HCT116 (cell line): ENCODE measurements around the gene PTPN13. TPM values are rescaled to one million over a fixed set of nuclear protein-coding genes. Genes with fewer than 3 reads are reported as not detected.

ENCODE experiments used
- ATAC-seq: fragments of 200-7000 bp; cut with Tn5 transposase; 2 replicates; pipeline ENCODE4 v1.9.1; 2020; ENCODE audit warnings: mild to moderate bottlenecking, moderate library complexity
- BruUV-seq: library from RNA; stranded (reverse); fragments of 400-500 nt; replicated peaks from 2 replicates; lab custom pipeline; 2021; lab: Mats Ljungman, UMichigan
- CTCF ChIA-PET: fragments of 300-600 bp; sonication (Branson Sonifier 250); formaldehyde crosslinking; loops from one replicate; lab custom pipeline; 2021; ENCODE audit warnings: antibody characterized with exemption; lab: Charles Lee
- POLR2A ChIA-PET: fragments of 300-600, 350-600 bp; sonication (Branson Sonifier 250); formaldehyde crosslinking; loops from one replicate; lab custom pipeline; 2021; ENCODE audit warnings: antibody characterized with exemption; lab: Charles Lee
- RAD21 ChIA-PET, 2 experiments: fragments of 300-600 bp; sonication (Branson Sonifier 250); formaldehyde crosslinking; loops; one replicate each; lab custom pipeline; 2023; ENCODE audit warnings: low total read pairs in 2 of 2; ENCODE audit not compliant: uncharacterized antibody in 2 of 2, unreplicated experiment in 2 of 2, low non-redundant PET in 1 of 2; lab: Charles Lee
- DNase-seq: peaks from one replicate; pipeline ENCODE4 v3.0.0-alpha.2; 2010; ENCODE audit warnings: low read depth, low spot score
- H2AFZ ChIP-seq: fragments of 200-600 bp; shearing (Covaris generic), sonication (generic); 2 replicates; pipeline ENCODE4 v1.6.1; 2017; ENCODE audit warnings: low read depth, mixed run types, mixed read lengths, antibody characterized with exemption, low read length; ENCODE audit not compliant: poor library complexity, severe bottlenecking
- H3K27ac ChIP-seq: 2 replicates; pipeline ENCODE4 v1.5.1; 2012; ENCODE audit warnings: low read depth, low read length
- H3K27me3 ChIP-seq: fragments of 200-600 bp; sonication (generic); 2 replicates; pipeline ENCODE4 v1.6.1; 2016; ENCODE audit warnings: mixed run types, low read length, mixed read lengths; ENCODE audit not compliant: insufficient read depth
- H3K36me3 ChIP-seq, 2 experiments: fragments of 200-500 bp in 1 of 2; fragments of 200-600 bp in 1 of 2; sonication (Bioruptor generic) in 1 of 2; sonication (generic) in 1 of 2; 2 replicates each; pipeline versions ENCODE4 v1.5.1 to v1.6.1; 2014 to 2016; ENCODE audit warnings: low read length in 2 of 2, inconsistent platforms in 1 of 2, mixed read lengths in 1 of 2, mixed run types in 1 of 2; ENCODE audit not compliant: insufficient read depth in 2 of 2, control insufficient read depth in 1 of 2
- H3K4me1 ChIP-seq, 2 experiments: fragments of 200-600 bp in 1 of 2; sonication (generic) in 1 of 2; 2 replicates each; pipeline versions ENCODE4 v1.5.1 to v1.6.1; 2012 to 2017; ENCODE audit warnings: low read length in 2 of 2, inconsistent platforms in 1 of 2, mild to moderate bottlenecking in 1 of 2, mixed read lengths in 1 of 2, mixed run types in 1 of 2, moderate library complexity in 1 of 2; ENCODE audit not compliant: insufficient read depth in 2 of 2, control insufficient read depth in 1 of 2
- H3K4me2 ChIP-seq: fragments of 200-600 bp; sonication (generic); 2 replicates; pipeline ENCODE4 v1.6.1; 2017; ENCODE audit warnings: mixed run types, low read length, mixed read lengths
- H3K4me3 ChIP-seq, 2 experiments: fragments of 200-600 bp in 1 of 2; sonication (generic) in 1 of 2; replicated peaks in 1 of 2; 2 replicates each; pipeline ENCODE4 v1.5.1; 2011 to 2016; ENCODE audit warnings: low read length in 2 of 2, control low read depth in 1 of 2, low read depth in 1 of 2, mild to moderate bottlenecking in 1 of 2, mixed read lengths in 1 of 2, mixed run types in 1 of 2
- H3K79me2 ChIP-seq: fragments of 200-600 bp; sonication (generic); 2 replicates; pipeline ENCODE4 v1.6.1; 2017; ENCODE audit warnings: mild to moderate bottlenecking, mixed run types, low read length, moderate library complexity, mixed read lengths; ENCODE audit not compliant: insufficient read depth
- H3K9ac ChIP-seq: fragments of 200-600 bp; sonication (generic); 2 replicates; pipeline ENCODE4 v1.6.1; 2016; ENCODE audit warnings: low read length, mixed read lengths
- H3K9me2 ChIP-seq: fragments of 200-600 bp; sonication (generic), shearing (Covaris generic); 2 replicates; pipeline ENCODE4 v1.6.1; 2017; ENCODE audit warnings: mixed run types, mild to moderate bottlenecking, moderate library complexity; ENCODE audit not compliant: insufficient read depth
- H3K9me3 ChIP-seq, 2 experiments: fragments of 200-500 bp in 1 of 2; fragments of 200-600 bp in 1 of 2; sonication (Bioruptor generic) in 1 of 2; sonication (generic) in 1 of 2; 2 replicates each; pipeline ENCODE4 v1.6.1; 2014 to 2017; ENCODE audit warnings: low read length in 2 of 2, mixed read lengths in 2 of 2, inconsistent platforms in 1 of 2, low read depth in 1 of 2, mild to moderate bottlenecking in 1 of 2, mixed run types in 1 of 2, moderate library complexity in 1 of 2; ENCODE audit not compliant: control insufficient read depth in 1 of 2, insufficient read depth in 1 of 2
- H4K20me1 ChIP-seq: fragments of 200-600 bp; sonication (generic), shearing (Covaris generic); 2 replicates; pipeline ENCODE4 v1.6.1; 2017; ENCODE audit warnings: mixed run types, mild to moderate bottlenecking, moderate library complexity; ENCODE audit not compliant: insufficient read depth
- CBX3 ChIP-seq: IDR thresholded peaks from 2 replicates; pipeline ENCODE4 v1.6.1; 2012; ENCODE audit warnings: low read depth
- CEBPB ChIP-seq: IDR thresholded peaks from 2 replicates; pipeline ENCODE4 v1.6.1; 2012; ENCODE audit warnings: low read depth
- EGR1 ChIP-seq: IDR thresholded peaks from 2 replicates; pipeline ENCODE4 v1.6.1; 2012; ENCODE audit warnings: low read depth
- ELF1 ChIP-seq: IDR thresholded peaks from 2 replicates; pipeline ENCODE4 v1.6.1; 2012; ENCODE audit warnings: low read depth, borderline replicate concordance
- EZH2 ChIP-seq: fragments of 200-600 bp; sonication (generic); IDR thresholded peaks from 2 replicates; pipeline ENCODE4 v1.6.1; 2017; ENCODE audit warnings: antibody characterized with exemption, mixed run types
- EZH2phosphoT487 ChIP-seq: fragments of 200-600 bp; IDR thresholded peaks from 2 replicates; pipeline ENCODE4 v1.6.1; 2018; ENCODE audit warnings: antibody characterized with exemption, borderline replicate concordance
- FOSL1 ChIP-seq: IDR thresholded peaks from 2 replicates; pipeline ENCODE4 v1.6.1; 2012; ENCODE audit warnings: low read depth
- POLR2A ChIP-seq: IDR thresholded peaks from 2 replicates; pipeline ENCODE4 v1.7.0; 2011; ENCODE audit warnings: borderline replicate concordance; ENCODE audit not compliant: insufficient read depth, insufficient read length; ENCODE audit errors: extremely low read depth
- POLR2AphosphoS5 ChIP-seq: IDR thresholded peaks from 2 replicates; pipeline ENCODE4 v1.6.1; 2011; ENCODE audit warnings: mild to moderate bottlenecking, low read depth, low read length, moderate library complexity
- RAD21 ChIP-seq: IDR thresholded peaks from 2 replicates; pipeline ENCODE4 v1.6.1; 2012; ENCODE audit warnings: low read depth, mild to moderate bottlenecking
- SIN3A ChIP-seq: IDR thresholded peaks from 2 replicates; pipeline ENCODE4 v1.6.1; 2012; ENCODE audit warnings: low read depth
- SP1 ChIP-seq: IDR thresholded peaks from 2 replicates; pipeline ENCODE4 v1.6.1; 2012; ENCODE audit warnings: low read depth
- SRF ChIP-seq: IDR thresholded peaks from 2 replicates; pipeline ENCODE4 v1.6.1; 2012; ENCODE audit warnings: low read depth
- TCF7L2 ChIP-seq: IDR thresholded peaks from 2 replicates; pipeline ENCODE4 v1.7.0; 2011; ENCODE audit warnings: borderline replicate concordance, inconsistent platforms; ENCODE audit not compliant: insufficient read depth, insufficient read length; ENCODE audit errors: extremely low read depth
- ZFX ChIP-seq: fragments of 450-650 bp; IDR thresholded peaks from 2 replicates; pipeline ENCODE4 v1.6.1; 2017
- ZNF274 ChIP-seq: fragments of 200-500 bp; sonication (Bioruptor generic); IDR thresholded peaks from 2 replicates; pipeline ENCODE4 v1.6.1; 2014; ENCODE audit warnings: mild to moderate bottlenecking, low read depth, low read length, inconsistent platforms
- intact Hi-C: fragments of 100-400 bp; cut with micrococcal nuclease; formaldehyde crosslinking; loops from 2 replicates; pipeline ENCODE4 v1.10.0; 2022
- total RNA-seq: library from RNA; stranded (reverse); gene quantifications from one replicate; pipeline ENCODE4 v1.2.1, GENCODE V29; 2021; ENCODE audit not compliant: unreplicated experiment
- TF ChIP-seq, protein P1 (sequence below): IDR thresholded peaks from 2 replicates; pipeline ENCODE4 v1.6.1; 2012
- TF ChIP-seq, protein P2 (sequence below), 3 experiments: fragments of 200-600 bp in 1 of 3; sonication (generic) in 1 of 3; IDR thresholded peaks in 2 of 3; conservative IDR thresholded peaks in 1 of 3; 2 replicates each; pipeline ENCODE4 v1.5.1; 2012 to 2017; ENCODE audit warnings: low read depth in 2 of 3, low read length in 2 of 3, antibody characterized with exemption in 1 of 3, borderline replicate concordance in 1 of 3, control low read depth in 1 of 3, mild to moderate bottlenecking in 1 of 3, mixed read lengths in 1 of 3, mixed run types in 1 of 3, moderate library complexity in 1 of 3; ENCODE audit not compliant: insufficient read depth in 1 of 3
- TF ChIP-seq, protein P3 (sequence below): IDR thresholded peaks from 2 replicates; pipeline ENCODE4 v1.6.1; 2011; ENCODE audit warnings: mild to moderate bottlenecking, low read length, moderate library complexity; ENCODE audit not compliant: insufficient replicate concordance; ENCODE audit errors: extremely low read depth

PTPN13 gene
- total RNA-seq, 1 experiment from 2014 or later = 14.6 TPM

DNA sequence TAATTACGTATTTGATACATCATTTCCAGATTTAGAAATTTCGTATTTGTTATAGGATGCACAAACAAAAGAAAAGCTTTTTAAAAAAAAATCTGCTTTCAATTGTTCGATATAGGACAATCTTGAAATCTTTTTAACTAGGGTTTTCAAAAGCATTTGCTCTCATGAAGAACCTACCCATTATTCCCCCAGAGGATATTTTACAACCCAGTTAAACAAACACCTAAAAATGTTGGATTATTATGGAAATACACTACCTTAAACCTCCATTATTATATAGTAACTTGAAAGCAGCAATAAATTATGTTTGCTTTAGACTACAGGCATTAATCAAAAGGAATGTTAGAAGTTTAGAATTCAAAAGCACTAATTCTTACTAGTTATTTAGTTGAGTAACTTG, 110.5 kb downstream of the PTPN13 start:
- H4K20me1 ChIP-seq = no peaks in the 10 kb centered on the region
- no TSS peak for BruUV-seq
- TF ChIP-seq ZNF274 (no peak), ZFX (no peak), ELF1 (no peak), SRF (no peak), RAD21 (no peak), CEBPB (no peak), POLR2AphosphoS5 (no peak), EZH2 (no peak), SIN3A (no peak), TCF7L2 (no peak), FOSL1 (no peak), EGR1 (no peak), SP1 (no peak), POLR2A (no peak), EZH2phosphoT487 (no peak), CBX3 (no peak)
- TF ChIP-seq, protein P1, sequence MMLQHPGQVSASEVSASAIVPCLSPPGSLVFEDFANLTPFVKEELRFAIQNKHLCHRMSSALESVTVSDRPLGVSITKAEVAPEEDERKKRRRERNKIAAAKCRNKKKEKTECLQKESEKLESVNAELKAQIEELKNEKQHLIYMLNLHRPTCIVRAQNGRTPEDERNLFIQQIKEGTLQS = no peak
- TF ChIP-seq, protein P2, sequence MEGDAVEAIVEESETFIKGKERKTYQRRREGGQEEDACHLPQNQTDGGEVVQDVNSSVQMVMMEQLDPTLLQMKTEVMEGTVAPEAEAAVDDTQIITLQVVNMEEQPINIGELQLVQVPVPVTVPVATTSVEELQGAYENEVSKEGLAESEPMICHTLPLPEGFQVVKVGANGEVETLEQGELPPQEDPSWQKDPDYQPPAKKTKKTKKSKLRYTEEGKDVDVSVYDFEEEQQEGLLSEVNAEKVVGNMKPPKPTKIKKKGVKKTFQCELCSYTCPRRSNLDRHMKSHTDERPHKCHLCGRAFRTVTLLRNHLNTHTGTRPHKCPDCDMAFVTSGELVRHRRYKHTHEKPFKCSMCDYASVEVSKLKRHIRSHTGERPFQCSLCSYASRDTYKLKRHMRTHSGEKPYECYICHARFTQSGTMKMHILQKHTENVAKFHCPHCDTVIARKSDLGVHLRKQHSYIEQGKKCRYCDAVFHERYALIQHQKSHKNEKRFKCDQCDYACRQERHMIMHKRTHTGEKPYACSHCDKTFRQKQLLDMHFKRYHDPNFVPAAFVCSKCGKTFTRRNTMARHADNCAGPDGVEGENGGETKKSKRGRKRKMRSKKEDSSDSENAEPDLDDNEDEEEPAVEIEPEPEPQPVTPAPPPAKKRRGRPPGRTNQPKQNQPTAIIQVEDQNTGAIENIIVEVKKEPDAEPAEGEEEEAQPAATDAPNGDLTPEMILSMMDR (IDR thresholded peaks at IDR 0.05 in 2 of 3, conservative IDR thresholded peaks at IDR 0.05 in 1 of 3; ENCODE audit: borderline replicate concordance in 1 of 3, insufficient read depth in 1 of 3, low read depth in 2 of 3, low read length in 2 of 3) = no peak
- TF ChIP-seq, protein P3, sequence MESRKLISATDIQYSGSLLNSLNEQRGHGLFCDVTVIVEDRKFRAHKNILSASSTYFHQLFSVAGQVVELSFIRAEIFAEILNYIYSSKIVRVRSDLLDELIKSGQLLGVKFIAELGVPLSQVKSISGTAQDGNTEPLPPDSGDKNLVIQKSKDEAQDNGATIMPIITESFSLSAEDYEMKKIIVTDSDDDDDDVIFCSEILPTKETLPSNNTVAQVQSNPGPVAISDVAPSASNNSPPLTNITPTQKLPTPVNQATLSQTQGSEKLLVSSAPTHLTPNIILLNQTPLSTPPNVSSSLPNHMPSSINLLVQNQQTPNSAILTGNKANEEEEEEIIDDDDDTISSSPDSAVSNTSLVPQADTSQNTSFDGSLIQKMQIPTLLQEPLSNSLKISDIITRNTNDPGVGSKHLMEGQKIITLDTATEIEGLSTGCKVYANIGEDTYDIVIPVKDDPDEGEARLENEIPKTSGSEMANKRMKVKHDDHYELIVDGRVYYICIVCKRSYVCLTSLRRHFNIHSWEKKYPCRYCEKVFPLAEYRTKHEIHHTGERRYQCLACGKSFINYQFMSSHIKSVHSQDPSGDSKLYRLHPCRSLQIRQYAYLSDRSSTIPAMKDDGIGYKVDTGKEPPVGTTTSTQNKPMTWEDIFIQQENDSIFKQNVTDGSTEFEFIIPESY = no peak
- H3K27ac ChIP-seq = no peak overlapping the region
- POLR2A ChIA-PET = no interaction called here
- DNase-seq (no peak), ATAC-seq (no peak)
- CTCF ChIA-PET = no interaction called here
- no peaks in the 10 kb centered on the region for H3K79me2 ChIP-seq
- RAD21 ChIA-PET = no interaction called here
- H3K36me3 ChIP-seq = no peaks in the 10 kb centered on the region
- no peaks in the 10 kb centered on the region for H3K27me3 ChIP-seq
- H3K4me3 ChIP-seq = no peak overlapping the region
- H3K4me1 ChIP-seq = no peaks in the 10 kb centered on the region
- H2AFZ ChIP-seq = no peak overlapping the region
- H3K9me2 ChIP-seq = no peaks in the 10 kb centered on the region
- no peak overlapping the region for H3K4me2 ChIP-seq
- no peak overlapping the region for H3K9ac ChIP-seq
- intact Hi-C loops = no loop called here
- H3K9me3 ChIP-seq = no peaks in the 10 kb centered on the region
